Osteocyte (in vitro differentiated cells): ENCODE results near the gene RAB11FIP2. TPM values are rescaled to one million over a fixed set of nuclear protein-coding genes. Genes with fewer than 3 reads are reported as not detected.

Experiments
- DNase-seq: peaks from one replicate; pipeline ENCODE4 v3.0.0; 2021; ENCODE audit warnings: mixed read lengths; ENCODE audit not compliant: unreplicated experiment; ENCODE audit errors: extremely low spot score
- H3K27ac Mint-ChIP-seq: one replicate; pipeline ENCODE4 v1.8.0; 2021; ENCODE audit warnings: mild to moderate bottlenecking, mixed read lengths; ENCODE audit not compliant: unreplicated experiment
- H3K27me3 Mint-ChIP-seq: one replicate; pipeline ENCODE4 v1.8.0; 2021; ENCODE audit warnings: mixed read lengths; ENCODE audit not compliant: unreplicated experiment
- H3K36me3 Mint-ChIP-seq: one replicate; pipeline ENCODE4 v1.8.0; 2021; ENCODE audit warnings: mixed read lengths; ENCODE audit not compliant: unreplicated experiment
- H3K4me1 Mint-ChIP-seq: one replicate; pipeline ENCODE4 v1.8.0; 2021; ENCODE audit warnings: mixed read lengths; ENCODE audit not compliant: unreplicated experiment
- H3K4me3 Mint-ChIP-seq: one replicate; pipeline ENCODE4 v1.8.0; 2021; ENCODE audit warnings: mild to moderate bottlenecking, moderate library complexity, mixed read lengths; ENCODE audit not compliant: unreplicated experiment
- H3K9me3 Mint-ChIP-seq: one replicate; pipeline ENCODE4 v1.8.0; 2021; ENCODE audit warnings: mixed read lengths; ENCODE audit not compliant: unreplicated experiment
- CTCF ChIP-seq: fragments of 200-600 bp; sonication (generic); IDR thresholded peaks from 2 replicates; pipeline ENCODE4 v1.5.0; 2021; ENCODE audit warnings: antibody characterized with exemption, mild to moderate bottlenecking, moderate library complexity
- total RNA-seq: library from RNA; stranded (reverse); gene quantifications from 2 replicates; pipeline ENCODE4 v1.2.1, GENCODE V29; 2021

Gene RAB11FIP2
- total RNA-seq, 1 donor from 2014 or later: 23.1 TPM

- Mint-ChIP-seq H3K36me3 (no peaks in the 10 kb centered on the region), H3K4me1 (peaks cover 5% of the 10 kb centered on the region), H3K27ac (no peak overlapping the region), H3K4me3 (no peak overlapping the region), H3K27me3 (no peaks in the 10 kb centered on the region), H3K9me3 (peaks cover 8% of the 10 kb centered on the region)
- no peak for DNase-seq
- TF ChIP-seq CTCF: no peak
These were observed 57.9 kb downstream of the RAB11FIP2 start for GRCh38 chr10:117988814-117989213.

GRCh38 chr10:117987244-117987909 lies 59.4 kb downstream of the RAB11FIP2 start:
- H3K4me1 Mint-ChIP-seq: peaks cover 5% of the 10 kb centered on the region
- H3K9me3 Mint-ChIP-seq: peaks cover 8% of the 10 kb centered on the region
- TF ChIP-seq CTCF: no peak
- no peaks in the 10 kb centered on the region for H3K36me3 Mint-ChIP-seq
- no peaks in the 10 kb centered on the region for H3K27me3 Mint-ChIP-seq
- no peak overlapping the region for H3K27ac Mint-ChIP-seq
- DNase-seq: no peak
- no peak overlapping the region for H3K4me3 Mint-ChIP-seq

DNA sequence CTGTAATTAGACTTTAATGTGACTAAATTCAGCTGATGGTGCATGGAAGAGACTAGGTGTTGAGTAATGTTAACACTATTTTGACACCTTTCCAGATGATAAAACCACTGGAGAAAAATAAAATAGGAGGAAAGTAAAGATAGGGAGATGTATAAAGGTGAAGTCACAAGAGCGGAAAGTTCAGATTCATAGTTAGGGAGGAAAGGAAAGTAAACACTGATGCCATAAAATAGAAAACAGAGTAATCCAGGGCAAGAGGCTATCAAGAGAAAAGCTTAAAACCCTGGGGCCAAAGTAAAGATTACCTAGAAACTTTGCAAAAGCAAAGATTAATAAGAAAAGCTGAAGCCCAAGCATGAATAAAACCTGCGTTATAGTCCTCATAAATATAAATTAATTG lies 62.8 kb downstream of the RAB11FIP2 start:
- no peak for DNase-seq
- no peaks in the 10 kb centered on the region for H3K27me3 Mint-ChIP-seq
- H3K27ac Mint-ChIP-seq: no peak overlapping the region

DNA sequence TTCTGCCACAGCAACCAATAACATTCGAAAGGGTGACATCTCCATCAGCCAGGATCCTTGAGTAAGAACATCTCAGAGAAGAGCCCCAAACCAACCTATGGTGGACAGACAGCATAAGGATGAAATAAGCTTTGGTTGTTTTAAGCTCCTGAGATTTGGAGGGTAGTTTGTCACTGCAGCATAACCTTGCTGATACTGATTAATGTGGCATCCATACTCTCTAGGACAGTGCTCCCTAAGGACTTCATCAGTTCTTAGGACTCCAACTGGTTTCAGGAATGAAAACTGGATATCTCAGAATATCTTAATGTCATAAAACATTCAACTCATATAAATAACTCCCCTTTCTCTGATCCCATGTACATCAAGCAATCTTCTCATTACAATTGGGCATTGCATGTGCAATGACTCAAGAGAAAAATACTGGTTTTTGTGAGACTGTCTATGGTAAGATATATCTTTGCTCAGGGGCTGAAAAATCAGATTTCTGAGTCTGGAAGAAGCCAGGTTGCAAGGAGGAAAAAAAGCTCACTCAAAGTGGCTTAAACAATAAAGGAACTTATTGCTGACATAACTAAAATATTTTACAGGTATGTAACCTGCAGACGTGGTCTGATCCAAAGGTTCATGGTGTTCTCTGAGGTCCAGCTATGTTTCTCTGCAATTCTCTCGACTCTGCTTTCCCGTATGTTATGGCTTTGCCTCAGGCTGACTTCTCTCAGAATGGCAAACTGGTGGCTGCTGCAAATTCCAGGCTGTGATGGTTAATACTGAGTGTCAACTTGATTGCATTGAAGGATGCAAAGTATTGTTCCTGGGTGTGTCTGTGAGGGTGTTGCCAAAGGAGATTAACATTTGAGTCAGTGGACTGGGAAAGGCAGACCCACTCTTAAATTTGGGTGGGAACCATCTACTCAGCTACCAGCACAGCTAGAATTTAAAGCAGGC lies 65.7 kb downstream of the RAB11FIP2 start:
- Mint-ChIP-seq H3K4me3 (no peak overlapping the region), H3K9me3 (peaks cover under 1% of the 10 kb centered on the region), H3K27ac (no peak overlapping the region), H3K27me3 (no peaks in the 10 kb centered on the region), H3K36me3 (no peaks in the 10 kb centered on the region), H3K4me1 (no peaks in the 10 kb centered on the region)
- no peak for DNase-seq
- TF ChIP-seq CTCF: no peak

More for the DNA sequence above, 62.8 kb downstream of the RAB11FIP2 start:
- Mint-ChIP-seq H3K36me3 (no peaks in the 10 kb centered on the region), H3K4me1 (no peaks in the 10 kb centered on the region), H3K9me3 (peaks cover 8% of the 10 kb centered on the region), H3K4me3 (no peak overlapping the region)
- TF ChIP-seq CTCF: no peak

- H3K36me3 Mint-ChIP-seq: no peaks in the 10 kb centered on the region
- H3K27me3 Mint-ChIP-seq: no peaks in the 10 kb centered on the region
- H3K4me1 Mint-ChIP-seq: no peaks in the 10 kb centered on the region
- H3K4me3 Mint-ChIP-seq: no peak overlapping the region
- no peak for DNase-seq
- no peak overlapping the region for H3K27ac Mint-ChIP-seq
- H3K9me3 Mint-ChIP-seq: no peaks in the 10 kb centered on the region
- no peak for TF ChIP-seq CTCF
These were observed 66.5 kb downstream of the RAB11FIP2 start for GRCh38 chr10:117980216-117980615.
